ENCODE data around the gene NFU1. TPM values are rescaled to one million over a fixed set of nuclear protein-coding genes. Genes with fewer than 3 reads are reported as not detected.

The NFU1 gene
- total and polyA plus RNA-seq, 2 donors (not counting 1 experiment from before 2014, with no cell fraction given), result 57.3 to 62.9 TPM

- DNase-seq (ENCODE audit: low read depth in 2 of 2), result no peak
- Histone ChIP-seq H3K4me1 (ENCODE audit: control insufficient read depth, extremely low read depth, insufficient read depth, low read length) (no peaks in the 10 kb centered on the region), H3K36me3 (ENCODE audit: control insufficient read depth, insufficient read depth, low read length) (no peaks in the 10 kb centered on the region), H2AFZ (ENCODE audit: low read length) (no peak overlapping the region), H4K20me1 (ENCODE audit: control insufficient read depth, extremely low read depth, insufficient read depth, low read length) (no peaks in the 10 kb centered on the region), H3K27ac (ENCODE audit: insufficient read depth, low read length) (no peak overlapping the region), H3K4me2 (ENCODE audit: extremely low read depth, insufficient read depth, low read length) (no peak overlapping the region), H3K9ac (ENCODE audit: insufficient read depth, low read length) (no peak overlapping the region), H3K9me3 (ENCODE audit: control insufficient read depth, insufficient read depth, low read depth, low read length) (no peaks in the 10 kb centered on the region), H3K79me2 (ENCODE audit: control insufficient read depth, insufficient read depth, low read length) (no peaks in the 10 kb centered on the region), H3K27me3 (ENCODE audit: control insufficient read depth, insufficient read depth, low read length) (no peaks in the 10 kb centered on the region), H3K4me3 (replicated peaks in 1 of 4; ENCODE audit: control extremely low read depth in 1 of 4, insufficient read depth in 1 of 4, low read depth in 3 of 4, low read length in 4 of 4) (no peak overlapping the region)
- no peak for TF ChIP-seq EZH2 (IDR thresholded peaks at IDR 0.05; ENCODE audit: low read length, missing control alignments)
- TF ChIP-seq CTCF (conservative IDR thresholded peaks at IDR 0.05 in 1 of 2, IDR thresholded peaks at IDR 0.05 in 1 of 2; ENCODE audit: low read depth in 1 of 2, low read length in 2 of 2), result no peak
These were observed 18.9 kb upstream of the NFU1 start for GRCh38 chr2:69456154-69456553.

DNA sequence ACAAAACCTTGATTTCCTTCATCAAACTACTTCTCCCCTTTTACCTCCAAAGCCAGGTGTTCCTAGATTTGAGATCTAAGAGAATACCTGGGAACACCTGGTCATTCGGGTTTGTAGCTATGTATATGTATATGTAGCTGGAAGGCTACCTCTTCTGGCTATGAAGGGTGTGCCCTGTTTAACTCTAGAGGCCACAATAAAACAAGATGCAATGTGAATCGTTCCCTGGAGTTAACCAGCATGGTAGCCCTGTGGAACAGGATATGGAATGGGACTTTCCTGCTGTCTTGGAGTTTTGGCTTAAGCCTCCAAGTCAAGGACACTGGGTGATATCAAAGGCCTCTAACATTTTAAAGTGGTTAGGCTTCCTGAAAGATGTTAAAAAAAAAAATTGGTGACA, 17.7 kb upstream of the NFU1 start:
- Histone ChIP-seq H3K4me1 (ENCODE audit: control insufficient read depth, extremely low read depth, insufficient read depth, low read length) (no peaks in the 10 kb centered on the region), H3K9me3 (ENCODE audit: control insufficient read depth, insufficient read depth, low read depth, low read length) (no peaks in the 10 kb centered on the region), H3K79me2 (ENCODE audit: control insufficient read depth, insufficient read depth, low read length) (no peaks in the 10 kb centered on the region), H2AFZ (ENCODE audit: low read length) (no peak overlapping the region), H3K4me3 (replicated peaks in 1 of 4; ENCODE audit: control extremely low read depth in 1 of 4, insufficient read depth in 1 of 4, low read depth in 3 of 4, low read length in 4 of 4) (no peak overlapping the region), H3K27ac (ENCODE audit: insufficient read depth, low read length) (no peak overlapping the region), H3K9ac (ENCODE audit: insufficient read depth, low read length) (no peak overlapping the region), H3K4me2 (ENCODE audit: extremely low read depth, insufficient read depth, low read length) (no peak overlapping the region), H4K20me1 (ENCODE audit: control insufficient read depth, extremely low read depth, insufficient read depth, low read length) (no peaks in the 10 kb centered on the region), H3K27me3 (ENCODE audit: control insufficient read depth, insufficient read depth, low read length) (no peaks in the 10 kb centered on the region), H3K36me3 (ENCODE audit: control insufficient read depth, insufficient read depth, low read length) (no peaks in the 10 kb centered on the region)
- no peak for DNase-seq (ENCODE audit: low read depth in 2 of 2)
- TF ChIP-seq CTCF (conservative IDR thresholded peaks at IDR 0.05 in 1 of 2, IDR thresholded peaks at IDR 0.05 in 1 of 2; ENCODE audit: low read depth in 1 of 2, low read length in 2 of 2) (no peak), EZH2 (IDR thresholded peaks at IDR 0.05; ENCODE audit: low read length, missing control alignments) (no peak)

DNA sequence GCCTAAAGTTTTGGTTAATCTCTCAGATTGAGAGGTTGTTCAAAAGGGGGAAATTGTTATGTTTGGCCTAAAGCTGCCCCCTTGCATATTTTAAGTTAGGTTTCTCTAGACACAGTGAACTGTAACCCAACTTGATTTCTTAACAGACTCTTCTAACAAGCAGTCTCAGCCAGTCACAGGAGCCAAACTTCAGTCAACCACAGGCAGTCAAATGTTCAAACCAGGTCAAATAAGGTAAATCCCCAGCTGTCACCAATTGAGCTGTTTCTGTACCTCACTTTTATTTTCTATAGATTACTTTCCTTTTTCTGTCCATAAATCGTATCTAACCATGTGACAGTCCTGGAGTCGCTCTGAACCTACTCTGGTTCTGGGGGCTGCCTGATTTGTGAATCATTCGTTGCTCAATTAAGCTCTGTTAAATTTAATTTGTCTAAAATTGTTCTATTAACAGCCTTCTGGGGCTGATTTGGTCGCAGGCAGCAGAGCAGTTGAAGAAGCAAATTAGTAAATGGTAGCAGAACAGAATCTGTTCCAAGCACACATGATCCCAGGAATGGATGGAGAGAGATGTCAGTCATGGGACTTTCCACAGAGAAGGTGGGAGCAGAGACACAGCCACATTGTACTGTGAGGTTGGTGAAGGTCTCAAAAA, 16.4 kb upstream of the NFU1 start:
- no peaks in the 10 kb centered on the region for H3K36me3 ChIP-seq (ENCODE audit: control insufficient read depth, insufficient read depth, low read length)
- no peak overlapping the region for H2AFZ ChIP-seq (ENCODE audit: low read length)
- no peak overlapping the region for H3K4me2 ChIP-seq (ENCODE audit: extremely low read depth, insufficient read depth, low read length)
- H3K4me1 ChIP-seq (ENCODE audit: control insufficient read depth, extremely low read depth, insufficient read depth, low read length), result no peaks in the 10 kb centered on the region
- H3K27ac ChIP-seq (ENCODE audit: insufficient read depth, low read length), result no peak overlapping the region
- TF ChIP-seq EZH2 (IDR thresholded peaks at IDR 0.05; ENCODE audit: low read length, missing control alignments) (no peak), CTCF (conservative IDR thresholded peaks at IDR 0.05 in 1 of 2, IDR thresholded peaks at IDR 0.05 in 1 of 2; ENCODE audit: low read depth in 1 of 2, low read length in 2 of 2) (no peak)
- no peaks in the 10 kb centered on the region for H4K20me1 ChIP-seq (ENCODE audit: control insufficient read depth, extremely low read depth, insufficient read depth, low read length)
- no peak overlapping the region for H3K4me3 ChIP-seq (replicated peaks in 1 of 4; ENCODE audit: control extremely low read depth in 1 of 4, insufficient read depth in 1 of 4, low read depth in 3 of 4, low read length in 4 of 4)
- no peaks in the 10 kb centered on the region for H3K27me3 ChIP-seq (ENCODE audit: control insufficient read depth, insufficient read depth, low read length)
- H3K9me3 ChIP-seq (ENCODE audit: control insufficient read depth, insufficient read depth, low read depth, low read length), result no peaks in the 10 kb centered on the region
- H3K79me2 ChIP-seq (ENCODE audit: control insufficient read depth, insufficient read depth, low read length), result no peaks in the 10 kb centered on the region
- no peak overlapping the region for H3K9ac ChIP-seq (ENCODE audit: insufficient read depth, low read length)
- DNase-seq (ENCODE audit: low read depth in 2 of 2), result no peak
